ENCODE data around the gene MED31. TPM values are rescaled to one million over a fixed set of nuclear protein-coding genes. Genes with fewer than 3 reads are reported as not detected.
A peak's percentile ranks its signal among the peaks of the same experiment; 100 is the strongest.

MED31 gene
- total and polyA plus RNA-seq, 2 of the 13 experiments (the other 11 are each of a cell fraction or from before 2014, with no cell fraction given), result 19.0 to 20.9 TPM

GRCh38 chr17:6666077-6666521 lies 14.7 kb upstream of the MED31 start (continued):
- TF ChIP-seq MAX (IDR thresholded peaks at IDR 0.05), result peak; percentile 43; the same call in 1 of the 2 replicates
- no peak for TF ChIP-seq ZFP36L1 (CRISPR knock-in tag; IDR thresholded peaks at IDR 0.05)
- no peak for TF ChIP-seq IKZF4 (CRISPR knock-in tag; IDR thresholded peaks at IDR 0.05; ENCODE audit: borderline replicate concordance, low read depth, not compliant biosample characterization)
- TF ChIP-seq MEF2D (CRISPR knock-in tag; IDR thresholded peaks at IDR 0.05), result 0 out of 2 replicates have a peak, but pooled peaks have one; percentile 51
- peak; percentile 44; the same call in 1 of the 2 replicates for TF ChIP-seq ZBTB25 (CRISPR knock-in tag; IDR thresholded peaks at IDR 0.05)
- TF ChIP-seq ZNF556 (CRISPR knock-in tag; IDR thresholded peaks at IDR 0.05; ENCODE audit: borderline replicate concordance), result peak; percentile 59; the same call in 1 of the 2 replicates
- no peak for TF ChIP-seq TCF12 (IDR thresholded peaks at IDR 0.05)
- 0 out of 2 replicates have a peak, but pooled peaks have one; percentile 50 for TF ChIP-seq TCF12 (CRISPR knock-in tag; IDR thresholded peaks at IDR 0.05)
- peak; percentile 29; the same call in 1 of the 2 replicates for TF ChIP-seq ARID5B (CRISPR knock-in tag; IDR thresholded peaks at IDR 0.05)
- TF ChIP-seq ETV6 (CRISPR knock-in tag; conservative IDR thresholded peaks at IDR 0.05), result no peak
- TF ChIP-seq HOXA3 (CRISPR knock-in tag; IDR thresholded peaks at IDR 0.05), result no peak; the same call in 1 of the 2 replicates
- peak; percentile 98 for TF ChIP-seq CTCF (CRISPR knock-in tag; IDR thresholded peaks at IDR 0.05)
- no peak for TF ChIP-seq ZBTB49 (CRISPR knock-in tag; IDR thresholded peaks at IDR 0.05; ENCODE audit: borderline replicate concordance)
- TF ChIP-seq ZNF598 (CRISPR knock-in tag; IDR thresholded peaks at IDR 0.05; ENCODE audit: borderline replicate concordance), result 0 out of 2 replicates have a peak, but pooled peaks have one; percentile 52
- peak; percentile 44; the same call in 1 of the 2 replicates for TF ChIP-seq ZMYM4 (CRISPR knock-in tag; IDR thresholded peaks at IDR 0.05)
- peak; percentile 61 for TF ChIP-seq XRCC5 (optimal IDR thresholded peaks at IDR 0.05; ENCODE audit: low read length)
- 0 out of 2 replicates have a peak, but pooled peaks have one; percentile 29 for TF ChIP-seq CAMTA2 (CRISPR knock-in tag; IDR thresholded peaks at IDR 0.05; ENCODE audit: borderline replicate concordance)
- TF ChIP-seq RARA (CRISPR knock-in tag; IDR thresholded peaks at IDR 0.05), result 0 out of 2 replicates have a peak, but pooled peaks have one; percentile 18
- peak; percentile 26 for TF ChIP-seq YY1 (IDR thresholded peaks at IDR 0.05; ENCODE audit: insufficient read depth, insufficient replicate concordance, low read depth, low read length)

Measured in HepG2 (cell line).